ENCODE data around the gene RPUSD4.

GRCh38 chr11:126189109-126189929 is 22.1 kb downstream of the RPUSD4 start:
- TF ChIP-seq CTCF (IDR thresholded peaks at IDR 0.05) (no peak), EZH2 (IDR thresholded peaks at IDR 0.05; ENCODE audit: borderline replicate concordance, insufficient read depth, low read depth, low read length, poor library complexity, severe bottlenecking) (no peak)

Data from B cell (primary cell).